PC-3 (cell line): ENCODE data around the gene HS3ST5.

ENCODE experiments used
- CTCF ChIP-seq: fragments of 300-600 bp; sonication (generic); conservative IDR thresholded peaks from 2 replicates; pipeline ENCODE4 v1.5.1; 2017; ENCODE audit warnings: antibody characterized with exemption, low read depth, mild to moderate bottlenecking, low read length
- EZH2 ChIP-seq: fragments of 300-600 bp; sonication (generic); IDR thresholded peaks from one replicate; pipeline ENCODE4 v1.6.1; 2017; ENCODE audit warnings: antibody characterized with exemption, mild to moderate bottlenecking, low read length; ENCODE audit not compliant: unreplicated experiment

- TF ChIP-seq CTCF (no peak), EZH2 (no peak)
These were observed 188.0 kb downstream of the HS3ST5 start for GRCh38 chr6:114154812-114155211.
